Caco-2 (cell line): Measurements from ENCODE around the gene SVOP. TPM values are rescaled to one million over a fixed set of nuclear protein-coding genes. Genes with fewer than 3 reads are reported as not detected.

Source experiments
- BruUV-seq: library from RNA; stranded (reverse); fragments of 400-500 nt; replicated peaks from 2 replicates; lab custom pipeline; 2021; lab: Mats Ljungman, UMichigan
- CTCF ChIA-PET: fragments of 300-600 bp; sonication (Branson Sonifier 250); formaldehyde crosslinking; loops from one replicate; lab custom pipeline; 2022; ENCODE audit warnings: antibody characterized with exemption; lab: Charles Lee
- POLR2A ChIA-PET: fragments of 300-600 bp; sonication (Branson Sonifier 250); formaldehyde crosslinking; loops from one replicate; lab custom pipeline; 2022; ENCODE audit warnings: antibody characterized with exemption; lab: Charles Lee
- DNase-seq, 2 experiments: peaks; one replicate each; pipeline versions ENCODE4 v3.0.0 to v3.0.0-alpha.2; 2020 to 2022
- H3K27me3 ChIP-seq: replicated peaks from 2 replicates; pipeline ENCODE4 v1.6.0; 2011; ENCODE audit warnings: low read length; ENCODE audit not compliant: control insufficient read depth, insufficient read depth
- H3K36me3 ChIP-seq: 2 replicates; pipeline ENCODE4 v1.5.1; 2011; ENCODE audit warnings: low read length; ENCODE audit not compliant: control insufficient read depth, insufficient read depth
- H3K4me1 ChIP-seq: fragments of 250-450 bp; sonication (Bioruptor Pico); 2 replicates; pipeline ENCODE4 v1.5.1; 2020; ENCODE audit warnings: mild to moderate bottlenecking
- H3K4me3 ChIP-seq: 2 replicates; pipeline ENCODE4 v1.5.1; 2011; ENCODE audit warnings: low read depth, mild to moderate bottlenecking, control low read depth, low read length
- H3K9me3 ChIP-seq: fragments of 250-450 bp; sonication (Bioruptor Pico); 2 replicates; pipeline ENCODE4 v1.5.1; 2020; ENCODE audit warnings: mild to moderate bottlenecking, moderate library complexity
- H3K27ac Mint-ChIP-seq: one replicate; pipeline ENCODE4 v1.8.0; 2022; ENCODE audit warnings: mixed read lengths; ENCODE audit not compliant: unreplicated experiment
- H3K27me3 Mint-ChIP-seq: one replicate; pipeline ENCODE4 v1.8.0; 2022; ENCODE audit warnings: mixed read lengths; ENCODE audit not compliant: insufficient read depth, unreplicated experiment
- H3K36me3 Mint-ChIP-seq: one replicate; pipeline ENCODE4 v1.8.0; 2022; ENCODE audit warnings: mild to moderate bottlenecking, mixed read lengths; ENCODE audit not compliant: insufficient read depth, unreplicated experiment
- H3K4me1 Mint-ChIP-seq: one replicate; pipeline ENCODE4 v1.8.0; 2022; ENCODE audit warnings: low read depth, mixed read lengths; ENCODE audit not compliant: unreplicated experiment
- H3K4me3 Mint-ChIP-seq: one replicate; pipeline ENCODE4 v1.8.0; 2022; ENCODE audit warnings: mild to moderate bottlenecking, moderate library complexity, mixed read lengths; ENCODE audit not compliant: unreplicated experiment
- H3K9me3 Mint-ChIP-seq: one replicate; pipeline ENCODE4 v1.8.0; 2022; ENCODE audit warnings: mixed read lengths; ENCODE audit not compliant: unreplicated experiment
- intact Hi-C: fragments of 100-400 bp; cut with micrococcal nuclease; formaldehyde crosslinking; loops from one replicate; pipeline ENCODE4 v1.10.0; 2022; ENCODE audit not compliant: unreplicated experiment
- total RNA-seq: library from RNA; stranded (reverse); gene quantifications from 2 replicates; pipeline ENCODE4 v1.2.3, GENCODE V29; 2022
- TF ChIP-seq, protein P1 (sequence below), 2 experiments: fragments of 200-600 bp in 1 of 2; IDR thresholded peaks; 1 replicate in 1 of 2; 2 replicates in 1 of 2; pipeline versions ENCODE4 v1.5.1 to v1.8.0; 2011 to 2022; ENCODE audit warnings: antibody characterized with exemption in 1 of 2, control low read depth in 1 of 2, inconsistent platforms in 1 of 2, low read depth in 1 of 2, low read length in 1 of 2, mild to moderate bottlenecking in 1 of 2, moderate library complexity in 1 of 2; ENCODE audit not compliant: insufficient read depth in 1 of 2, severe bottlenecking in 1 of 2, unreplicated experiment in 1 of 2

SVOP gene
- total RNA-seq, 1 experiment from 2014 or later: 0.09 TPM

DNA sequence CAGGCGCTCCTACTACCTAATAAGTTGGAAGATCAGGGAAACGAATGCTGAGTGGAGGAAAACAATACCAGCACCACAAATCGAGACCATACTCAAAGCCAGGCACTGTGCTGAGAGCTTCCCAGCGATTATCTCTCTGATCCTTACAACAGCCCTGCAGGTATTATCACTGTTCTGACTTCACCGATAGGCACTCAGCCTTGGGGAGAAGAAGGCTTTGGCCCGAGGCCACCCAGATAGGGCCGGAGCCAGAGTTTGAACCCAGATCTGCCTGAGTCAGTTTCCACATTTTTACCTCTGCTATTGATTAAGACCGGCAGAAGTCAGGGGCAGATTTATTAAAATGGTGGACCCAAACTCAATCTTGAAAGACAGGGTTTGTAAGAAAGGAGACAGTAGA lies 4.9 kb downstream of the SVOP start:
- H3K9me3 ChIP-seq: no peaks in the 10 kb centered on the region
- no peaks in the 10 kb centered on the region for H3K9me3 Mint-ChIP-seq
- no peaks in the 10 kb centered on the region for H3K27me3 ChIP-seq
- TF ChIP-seq, protein P1, sequence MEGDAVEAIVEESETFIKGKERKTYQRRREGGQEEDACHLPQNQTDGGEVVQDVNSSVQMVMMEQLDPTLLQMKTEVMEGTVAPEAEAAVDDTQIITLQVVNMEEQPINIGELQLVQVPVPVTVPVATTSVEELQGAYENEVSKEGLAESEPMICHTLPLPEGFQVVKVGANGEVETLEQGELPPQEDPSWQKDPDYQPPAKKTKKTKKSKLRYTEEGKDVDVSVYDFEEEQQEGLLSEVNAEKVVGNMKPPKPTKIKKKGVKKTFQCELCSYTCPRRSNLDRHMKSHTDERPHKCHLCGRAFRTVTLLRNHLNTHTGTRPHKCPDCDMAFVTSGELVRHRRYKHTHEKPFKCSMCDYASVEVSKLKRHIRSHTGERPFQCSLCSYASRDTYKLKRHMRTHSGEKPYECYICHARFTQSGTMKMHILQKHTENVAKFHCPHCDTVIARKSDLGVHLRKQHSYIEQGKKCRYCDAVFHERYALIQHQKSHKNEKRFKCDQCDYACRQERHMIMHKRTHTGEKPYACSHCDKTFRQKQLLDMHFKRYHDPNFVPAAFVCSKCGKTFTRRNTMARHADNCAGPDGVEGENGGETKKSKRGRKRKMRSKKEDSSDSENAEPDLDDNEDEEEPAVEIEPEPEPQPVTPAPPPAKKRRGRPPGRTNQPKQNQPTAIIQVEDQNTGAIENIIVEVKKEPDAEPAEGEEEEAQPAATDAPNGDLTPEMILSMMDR (IDR thresholded peaks at IDR 0.05; ENCODE audit: insufficient read depth in 1 of 2, low read depth in 1 of 2, low read length in 1 of 2, severe bottlenecking in 1 of 2, unreplicated experiment in 1 of 2): no peak
- H3K36me3 ChIP-seq: no peaks in the 10 kb centered on the region
- no peak for DNase-seq
- intact Hi-C loops: no loop called here
- ChIA-PET CTCF (no interaction called here), POLR2A (no interaction called here)
- H3K4me1 Mint-ChIP-seq: no peaks in the 10 kb centered on the region
- H3K4me3 ChIP-seq: no peak overlapping the region
- H3K4me1 ChIP-seq: no peaks in the 10 kb centered on the region
- no peak overlapping the region for H3K27ac Mint-ChIP-seq
- H3K4me3 Mint-ChIP-seq: no peak overlapping the region
- no peaks in the 10 kb centered on the region for H3K36me3 Mint-ChIP-seq
- BruUV-seq: no TSS peak
- H3K27me3 Mint-ChIP-seq: peaks cover 13% of the 10 kb centered on the region

DNA sequence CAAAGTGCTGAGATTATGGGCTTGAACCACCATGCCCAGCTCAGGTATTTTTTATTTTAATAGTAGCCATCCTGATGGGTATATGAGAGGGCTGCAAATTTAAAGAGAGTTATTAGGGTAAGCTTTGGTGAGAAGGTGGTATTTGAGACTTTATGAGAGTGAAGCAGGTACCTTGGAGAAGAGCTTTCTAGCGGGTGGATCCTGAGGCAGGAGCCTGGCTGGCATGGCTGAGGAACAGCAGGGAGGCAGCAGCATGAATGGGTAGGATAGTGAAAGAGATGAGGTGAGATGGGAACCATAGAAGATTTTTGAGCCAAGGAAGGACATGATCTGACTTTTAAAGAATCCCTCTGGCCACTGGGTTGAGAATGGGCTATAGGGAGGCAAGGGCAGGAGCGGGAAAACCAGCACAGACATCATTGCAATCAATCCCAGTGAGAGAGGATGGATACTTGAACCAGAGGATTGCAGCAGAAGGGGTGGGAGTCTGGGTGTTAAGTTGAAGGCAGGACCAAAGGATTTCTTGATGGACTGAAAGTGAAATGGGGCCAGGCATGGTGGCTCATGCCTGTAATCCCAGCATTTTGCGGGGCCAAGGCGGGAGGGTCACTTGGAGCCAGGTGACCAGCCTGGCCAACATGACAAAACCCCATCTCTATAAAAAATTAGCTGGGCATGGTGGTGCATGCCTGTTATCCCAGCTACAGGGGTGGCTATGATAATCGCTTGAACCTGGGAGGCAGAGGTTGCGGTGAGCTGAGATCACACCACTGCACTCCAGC lies 5.7 kb downstream of the SVOP start:
- Histone ChIP-seq H3K36me3 (no peaks in the 10 kb centered on the region), H3K4me1 (no peaks in the 10 kb centered on the region), H3K27me3 (no peaks in the 10 kb centered on the region), H3K9me3 (no peaks in the 10 kb centered on the region), H3K4me3 (no peak overlapping the region)
- TF ChIP-seq, protein P1 (IDR thresholded peaks at IDR 0.05; ENCODE audit: insufficient read depth in 1 of 2, low read depth in 1 of 2, low read length in 1 of 2, severe bottlenecking in 1 of 2, unreplicated experiment in 1 of 2): no peak
- no peaks in the 10 kb centered on the region for H3K9me3 Mint-ChIP-seq
- CTCF ChIA-PET: no interaction called here
- DNase-seq: no peak
- no TSS peak for BruUV-seq
- intact Hi-C loops: no loop called here
- no peaks in the 10 kb centered on the region for H3K4me1 Mint-ChIP-seq
- POLR2A ChIA-PET: no interaction called here
- no peak overlapping the region for H3K4me3 Mint-ChIP-seq
- peaks cover 13% of the 10 kb centered on the region for H3K27me3 Mint-ChIP-seq
- no peaks in the 10 kb centered on the region for H3K36me3 Mint-ChIP-seq
- no peak overlapping the region for H3K27ac Mint-ChIP-seq

DNA sequence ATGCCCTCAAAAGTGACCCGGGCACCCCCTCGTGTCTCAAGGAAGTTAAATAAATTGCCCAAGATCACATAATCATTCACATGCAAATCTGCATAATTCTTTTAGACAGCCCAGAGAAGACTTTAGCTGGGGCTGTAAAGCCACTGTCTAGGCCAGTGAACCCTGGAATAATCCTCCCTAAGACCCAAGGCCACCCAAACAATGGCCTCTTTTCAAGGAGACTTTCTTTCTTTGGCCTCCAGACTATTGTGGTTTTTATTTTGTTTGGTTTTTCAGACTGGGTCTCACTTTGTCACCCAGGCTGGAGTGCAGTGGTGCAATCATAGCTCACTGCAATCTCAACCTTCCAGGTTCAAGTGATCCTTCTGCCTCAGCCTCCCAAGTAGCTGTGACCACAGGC lies 10.6 kb downstream of the SVOP start:
- intact Hi-C loops: no loop called here
- H3K27me3 ChIP-seq: no peaks in the 10 kb centered on the region; the same call in 1 of the 2 replicates
- no peak overlapping the region for H3K4me3 ChIP-seq
- no peak overlapping the region for H3K4me3 Mint-ChIP-seq
- H3K9me3 Mint-ChIP-seq: no peaks in the 10 kb centered on the region
- ChIA-PET POLR2A (no interaction called here), CTCF (no interaction called here)
- no peaks in the 10 kb centered on the region for H3K4me1 ChIP-seq
- TF ChIP-seq, protein P1 (IDR thresholded peaks at IDR 0.05; ENCODE audit: insufficient read depth in 1 of 2, low read depth in 1 of 2, low read length in 1 of 2, severe bottlenecking in 1 of 2, unreplicated experiment in 1 of 2): no peak
- no peaks in the 10 kb centered on the region for H3K9me3 ChIP-seq
- DNase-seq: no peak
- H3K36me3 ChIP-seq: no peaks in the 10 kb centered on the region
- no peaks in the 10 kb centered on the region for H3K36me3 Mint-ChIP-seq
- no peak overlapping the region for H3K27ac Mint-ChIP-seq
- BruUV-seq: no TSS peak
- peaks cover 10% of the 10 kb centered on the region for H3K27me3 Mint-ChIP-seq
- H3K4me1 Mint-ChIP-seq: no peaks in the 10 kb centered on the region
